Stimulated activated CD4-positive, alpha-beta T cell treated with anti-CD3 and anti-CD28 coated beads, Interleukin-12 subunit alpha, Interleukin-12 subunit beta, amount 100 ng/mL, for 4 hours (primary cell): ENCODE data around the gene PIK3R5.

Experiments used
- DNase-seq: peaks from one replicate; pipeline ENCODE4 v3.0.0-alpha.2; 2020

PIK3R5 gene

GRCh38 chr17:8851600-8851999, 113.9 kb downstream of the PIK3R5 start:
- no peak for DNase-seq

- DNase-seq, result no peak
Observed at GRCh38 chr17:8849311-8850041, 116.0 kb downstream of the PIK3R5 start.

GRCh38 chr17:8847891-8848290, 117.6 kb downstream of the PIK3R5 start:
- DNase-seq, result no peak

GRCh38 chr17:8846768-8847211, 118.7 kb downstream of the PIK3R5 start:
- DNase-seq, result no peak

GRCh38 chr17:8844229-8845218, 121.0 kb downstream of the PIK3R5 start:
- no peak for DNase-seq

GRCh38 chr17:8843344-8843743, 122.2 kb downstream of the PIK3R5 start:
- no peak for DNase-seq

GRCh38 chr17:8841844-8842243, 123.7 kb downstream of the PIK3R5 start:
- no peak for DNase-seq

- DNase-seq, result no peak
Observed at GRCh38 chr17:8839410-8839935, 126.0 kb downstream of the PIK3R5 start.

GRCh38 chr17:8838551-8839095, 126.9 kb downstream of the PIK3R5 start:
- no peak for DNase-seq

- DNase-seq, result no peak
Observed at GRCh38 chr17:8837563-8838075, 127.9 kb downstream of the PIK3R5 start.

- DNase-seq, result no peak
Observed at GRCh38 chr17:8836821-8837562, 128.5 kb downstream of the PIK3R5 start.

GRCh38 chr17:8835631-8836364, 129.7 kb downstream of the PIK3R5 start:
- DNase-seq, result no peak

GRCh38 chr17:8835106-8835505, 130.4 kb downstream of the PIK3R5 start:
- DNase-seq, result no peak

- peak; percentile 19 for DNase-seq
Observed at GRCh38 chr17:8832711-8833352, 132.7 kb downstream of the PIK3R5 start.

- DNase-seq, result no peak
Observed at GRCh38 chr17:8831234-8831849, 134.2 kb downstream of the PIK3R5 start.

GRCh38 chr17:8830141-8830540, 135.4 kb downstream of the PIK3R5 start:
- DNase-seq, result no peak

- no peak for DNase-seq
Observed at GRCh38 chr17:8829036-8829941, 136.2 kb downstream of the PIK3R5 start.
